Muscle layer of colon (tissue), 2 donors: ENCODE data around the gene GEMIN7.

Experiments used
- H3K27ac ChIP-seq: one replicate; pipeline ENCODE4 v1.7.0; 2013; ENCODE audit warnings: low read depth, mild to moderate bottlenecking, low read length, moderate library complexity
- H3K27me3 ChIP-seq, 2 donors: one replicate each; pipeline ENCODE4 v1.7.0; 2013; ENCODE audit warnings: low read length in 2 of 2, mild to moderate bottlenecking in 2 of 2; ENCODE audit not compliant: insufficient read depth in 2 of 2, control insufficient read depth in 1 of 2
- H3K36me3 ChIP-seq: one replicate; pipeline ENCODE4 v1.7.0; 2013; ENCODE audit warnings: mild to moderate bottlenecking, low read length; ENCODE audit not compliant: insufficient read depth
- H3K4me1 ChIP-seq: one replicate; pipeline ENCODE4 v1.7.0; 2013; ENCODE audit warnings: mild to moderate bottlenecking, low read length; ENCODE audit not compliant: insufficient read depth
- H3K4me3 ChIP-seq, 2 donors: one replicate each; pipeline ENCODE4 v1.7.0; 2013; ENCODE audit warnings: low read length in 2 of 2, low read depth in 1 of 2, mild to moderate bottlenecking in 1 of 2, moderate library complexity in 1 of 2
- H3K9ac ChIP-seq: one replicate; pipeline ENCODE4 v1.7.0; 2013; ENCODE audit warnings: low read length
- H3K9me3 ChIP-seq: one replicate; pipeline ENCODE4 v1.7.0; 2013; ENCODE audit warnings: mild to moderate bottlenecking, low read length
- donor health status: abdominal sarcoma.
- donor health status: Adenocarcinoma of cecum.

GEMIN7 gene

GRCh38 chr19:45047188-45047797 is 31.8 kb upstream of the GEMIN7 start:
- peaks cover 23% of the 10 kb centered on the region for H3K36me3 ChIP-seq
- no peak overlapping the region for H3K27ac ChIP-seq
- no peak overlapping the region for H3K9ac ChIP-seq
- H3K27me3 ChIP-seq, result no peaks in the 10 kb centered on the region
- peaks cover 14% of the 10 kb centered on the region for H3K4me1 ChIP-seq
- no peaks in the 10 kb centered on the region for H3K9me3 ChIP-seq
- H3K4me3 ChIP-seq, result no peak overlapping the region

DNA sequence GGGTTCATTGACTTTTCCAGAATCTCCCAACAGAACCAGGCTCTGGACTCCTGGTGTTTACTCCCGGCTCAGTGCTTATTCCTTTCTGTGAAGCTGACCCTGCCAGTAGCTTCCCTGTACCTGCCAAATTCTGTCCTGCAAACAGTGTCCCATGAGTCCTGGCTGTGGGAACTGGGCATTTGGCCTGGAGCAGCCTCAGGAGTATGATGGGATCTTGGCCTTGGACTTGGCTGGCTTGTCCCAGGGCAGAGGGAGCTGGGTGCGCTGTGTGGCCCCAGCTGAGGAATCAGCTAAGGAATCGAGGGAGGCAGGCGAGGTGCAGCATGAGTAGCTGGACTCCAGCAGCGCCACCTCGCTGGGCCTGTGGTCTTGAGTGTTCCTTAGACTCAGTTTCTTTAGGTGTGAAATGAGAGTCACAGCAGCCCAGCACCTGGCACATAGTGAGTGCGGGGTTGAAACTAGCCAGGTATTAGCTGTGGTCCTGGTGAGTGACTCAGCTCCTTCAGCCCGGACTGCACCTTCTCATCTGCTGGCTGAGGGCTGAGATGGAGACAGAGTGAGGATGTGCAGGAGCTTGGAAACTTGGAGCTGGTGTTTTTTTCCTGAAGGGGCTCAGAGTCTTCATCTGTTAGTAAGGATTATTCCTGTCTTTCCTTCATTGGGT is 29.9 kb upstream of the GEMIN7 start:
- Histone ChIP-seq H3K9ac (no peak overlapping the region), H3K27ac (no peak overlapping the region), H3K36me3 (peaks cover 35% of the 10 kb centered on the region), H3K27me3 (no peaks in the 10 kb centered on the region), H3K9me3 (no peaks in the 10 kb centered on the region), H3K4me1 (peaks cover 14% of the 10 kb centered on the region), H3K4me3 (no peak overlapping the region)

DNA sequence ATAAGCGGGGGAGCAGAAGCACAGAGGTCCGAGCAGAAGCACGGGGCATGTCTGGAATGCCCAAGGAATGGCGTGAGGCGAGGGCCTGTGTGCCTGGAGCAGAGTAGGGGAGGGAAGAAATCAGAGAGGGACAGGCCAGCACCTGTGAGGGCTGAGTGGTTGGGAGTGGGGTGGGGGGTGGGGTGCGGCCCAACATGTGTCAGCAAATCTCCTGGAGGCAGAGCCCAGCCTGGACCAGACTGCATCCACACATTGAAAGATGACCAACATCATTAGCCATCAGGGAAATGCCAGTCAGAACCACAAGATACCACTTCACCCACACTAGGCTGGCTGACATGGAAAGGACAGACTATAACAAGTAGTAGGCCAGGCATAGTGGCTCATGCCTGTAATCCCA is 29.0 kb upstream of the GEMIN7 start:
- no peak overlapping the region for H3K4me3 ChIP-seq
- no peaks in the 10 kb centered on the region for H3K9me3 ChIP-seq
- no peaks in the 10 kb centered on the region for H3K27me3 ChIP-seq
- H3K9ac ChIP-seq, result no peak overlapping the region
- no peak overlapping the region for H3K27ac ChIP-seq
- H3K4me1 ChIP-seq, result peaks cover 14% of the 10 kb centered on the region
- H3K36me3 ChIP-seq, result peaks cover 36% of the 10 kb centered on the region

- Histone ChIP-seq H3K9me3 (no peaks in the 10 kb centered on the region), H3K36me3 (peaks cover 41% of the 10 kb centered on the region), H3K27me3 (no peaks in the 10 kb centered on the region), H3K4me3 (no peak overlapping the region), H3K9ac (no peak overlapping the region), H3K27ac (no peak overlapping the region), H3K4me1 (peaks cover 14% of the 10 kb centered on the region)
These were observed 27.0 kb upstream of the GEMIN7 start for GRCh38 chr19:45051929-45052579.

DNA sequence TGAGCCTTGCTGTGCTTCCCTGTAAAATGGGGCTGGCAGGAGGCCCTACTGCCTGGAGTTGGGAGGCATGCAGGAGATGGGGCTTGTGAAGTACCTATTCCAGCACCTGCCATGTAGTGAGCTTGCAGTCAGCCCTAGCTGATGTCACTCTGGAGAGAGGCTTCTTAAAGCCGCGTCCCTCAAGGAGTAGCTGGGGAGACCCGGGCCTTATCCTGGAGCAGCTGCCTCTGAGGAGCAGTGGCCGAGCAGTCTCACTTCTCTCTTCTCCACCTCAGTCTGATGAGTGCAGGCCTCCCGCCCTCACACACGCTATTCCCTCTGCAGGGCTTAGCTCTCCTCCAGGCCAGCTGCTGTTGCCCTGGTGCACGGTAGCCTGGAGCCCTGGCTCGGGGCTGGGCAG is 22.2 kb upstream of the GEMIN7 start:
- Histone ChIP-seq H3K27me3 (no peaks in the 10 kb centered on the region), H3K9ac (no peak overlapping the region), H3K9me3 (no peaks in the 10 kb centered on the region), H3K4me1 (no peaks in the 10 kb centered on the region), H3K27ac (no peak overlapping the region), H3K4me3 (no peak overlapping the region), H3K36me3 (peaks cover 86% of the 10 kb centered on the region)

GRCh38 chr19:45057444-45057843 is 21.6 kb upstream of the GEMIN7 start:
- H3K9me3 ChIP-seq, result no peaks in the 10 kb centered on the region
- no peak overlapping the region for H3K4me3 ChIP-seq
- H3K4me1 ChIP-seq, result no peaks in the 10 kb centered on the region
- peaks cover 84% of the 10 kb centered on the region for H3K36me3 ChIP-seq
- H3K27me3 ChIP-seq, result no peaks in the 10 kb centered on the region
- H3K9ac ChIP-seq, result no peak overlapping the region
- H3K27ac ChIP-seq, result no peak overlapping the region

- no peaks in the 10 kb centered on the region for H3K9me3 ChIP-seq
- H3K27ac ChIP-seq, result no peak overlapping the region
- peaks cover 83% of the 10 kb centered on the region for H3K36me3 ChIP-seq
- no peaks in the 10 kb centered on the region for H3K27me3 ChIP-seq
- H3K9ac ChIP-seq, result no peak overlapping the region
- H3K4me1 ChIP-seq, result no peaks in the 10 kb centered on the region
- no peak overlapping the region for H3K4me3 ChIP-seq
These were observed 20.4 kb upstream of the GEMIN7 start for GRCh38 chr19:45058622-45059159.

DNA sequence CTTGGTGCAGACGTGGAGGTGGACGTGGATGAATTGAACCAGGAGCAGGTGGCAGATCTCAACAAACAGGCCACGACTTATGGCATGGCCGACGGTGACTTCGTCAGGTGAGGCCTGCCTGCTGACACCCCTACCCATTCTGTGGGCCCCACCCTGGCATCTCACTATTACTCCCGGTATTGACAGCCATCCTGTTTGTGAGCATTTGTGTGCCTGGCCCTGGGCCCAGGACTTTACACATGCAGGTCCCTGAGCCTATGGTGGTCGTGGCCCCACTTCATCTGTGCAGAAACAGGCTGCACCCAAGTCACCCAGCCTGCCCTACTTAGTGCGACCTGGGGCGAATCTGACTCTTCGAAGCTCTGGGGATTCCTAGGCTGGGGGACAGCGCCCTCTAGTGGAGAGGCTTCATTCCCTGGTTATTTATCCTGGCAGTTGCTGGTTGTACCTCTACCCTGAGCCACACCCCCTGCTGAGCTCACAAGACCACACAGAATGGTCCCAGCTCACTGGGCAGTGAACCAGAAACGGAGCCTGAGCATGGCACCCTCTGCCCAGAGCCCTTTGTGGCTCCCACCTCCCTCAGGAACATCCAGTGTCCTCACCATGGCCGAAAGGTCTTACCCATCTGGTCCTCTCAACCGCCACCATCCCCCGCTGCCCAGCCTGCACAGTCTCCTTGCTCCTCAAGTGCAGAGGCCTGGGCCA is 19.6 kb upstream of the GEMIN7 start:
- Histone ChIP-seq H3K9ac (no peak overlapping the region), H3K27me3 (no peaks in the 10 kb centered on the region), H3K27ac (no peak overlapping the region), H3K4me3 (no peak overlapping the region), H3K9me3 (no peaks in the 10 kb centered on the region), H3K36me3 (peaks cover 81% of the 10 kb centered on the region), H3K4me1 (no peaks in the 10 kb centered on the region)

DNA sequence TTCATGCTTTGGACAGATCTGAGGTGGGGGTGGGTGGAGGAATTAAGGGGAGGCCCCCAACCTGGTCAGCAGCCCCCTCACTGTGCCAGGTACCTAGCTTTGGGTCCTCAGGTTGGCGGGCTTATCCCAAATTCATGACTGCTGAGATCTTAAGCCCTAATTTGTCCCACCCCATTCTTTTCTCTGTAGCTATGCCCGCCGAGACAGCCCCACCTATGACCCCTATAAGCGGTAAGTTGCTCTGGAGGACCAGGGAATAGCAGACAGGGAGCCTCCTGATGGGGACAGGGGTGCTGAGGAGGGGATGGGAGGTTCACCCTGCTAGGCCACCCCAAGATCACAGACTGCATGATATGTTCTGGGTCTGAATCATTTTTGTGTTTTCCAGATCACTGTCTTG is 17.1 kb upstream of the GEMIN7 start:
- Histone ChIP-seq H3K27me3 (no peaks in the 10 kb centered on the region), H3K4me1 (no peaks in the 10 kb centered on the region), H3K27ac (no peak overlapping the region), H3K9me3 (no peaks in the 10 kb centered on the region), H3K9ac (no peak overlapping the region), H3K4me3 (no peak overlapping the region), H3K36me3 (peaks cover 76% of the 10 kb centered on the region)

DNA sequence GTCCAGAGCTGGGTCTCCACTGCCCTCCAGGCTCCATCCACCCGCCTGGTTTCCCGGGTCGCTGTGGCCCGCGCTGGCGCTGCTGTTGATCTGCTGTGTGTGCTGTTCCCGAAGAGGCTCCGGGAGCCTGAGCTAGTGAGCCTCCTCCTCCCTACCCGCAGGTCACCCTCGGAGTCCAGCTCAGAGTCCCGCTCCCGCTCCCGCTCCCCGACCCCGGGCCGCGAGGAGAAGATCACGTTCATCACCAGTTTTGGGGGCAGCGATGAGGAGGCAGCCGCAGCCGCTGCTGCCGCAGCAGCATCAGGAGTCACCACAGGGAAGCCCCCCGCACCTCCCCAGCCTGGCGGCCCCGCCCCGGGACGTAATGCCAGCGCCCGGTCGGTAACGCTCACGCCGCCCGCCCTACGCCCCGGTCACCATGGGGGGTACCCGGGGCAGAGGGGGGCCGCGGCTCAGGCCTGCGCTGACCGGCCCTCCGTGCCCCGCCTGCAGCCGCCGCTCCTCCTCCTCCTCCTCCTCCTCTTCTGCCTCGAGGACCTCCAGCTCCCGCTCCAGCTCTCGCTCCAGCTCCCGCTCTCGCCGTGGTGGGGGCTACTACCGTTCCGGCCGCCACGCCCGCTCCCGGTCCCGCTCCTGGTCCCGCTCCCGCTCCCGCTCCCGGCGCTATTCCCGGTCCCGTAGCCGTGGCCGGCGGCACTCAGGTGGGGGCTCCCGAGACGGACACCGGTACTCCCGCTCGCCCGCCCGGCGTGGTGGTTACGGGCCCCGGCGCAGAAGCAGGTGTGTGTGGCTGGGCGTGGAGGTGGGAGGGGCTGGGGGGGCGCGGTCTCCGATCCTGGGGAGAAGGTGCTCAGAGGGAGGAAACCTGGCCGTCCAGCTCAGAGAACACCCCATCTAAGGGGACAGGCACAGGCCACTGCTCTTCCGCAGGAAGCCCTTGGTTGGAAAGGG is 14.9 kb upstream of the GEMIN7 start:
- Histone ChIP-seq H3K4me3 (no peak overlapping the region), H3K27ac (no peak overlapping the region), H3K9ac (no peak overlapping the region), H3K4me1 (no peaks in the 10 kb centered on the region), H3K27me3 (no peaks in the 10 kb centered on the region), H3K36me3 (peaks cover 72% of the 10 kb centered on the region), H3K9me3 (no peaks in the 10 kb centered on the region)
